DMS114 treated with DMSO at 0.1 percent for 48 hours (cell line): ENCODE data around the gene C20orf96.
"Not testable (repeated sequence)": the region's sequence is repeated elsewhere in the genome, so short reads cannot be mapped to it uniquely, and the experiment has no call there.

Experiments used
- DNase-seq: peaks from one replicate; lab custom pipeline; 2025; ENCODE audit not compliant: unreplicated experiment; lab: John Stamatoyannopoulos, UW

Gene C20orf96, protein sequence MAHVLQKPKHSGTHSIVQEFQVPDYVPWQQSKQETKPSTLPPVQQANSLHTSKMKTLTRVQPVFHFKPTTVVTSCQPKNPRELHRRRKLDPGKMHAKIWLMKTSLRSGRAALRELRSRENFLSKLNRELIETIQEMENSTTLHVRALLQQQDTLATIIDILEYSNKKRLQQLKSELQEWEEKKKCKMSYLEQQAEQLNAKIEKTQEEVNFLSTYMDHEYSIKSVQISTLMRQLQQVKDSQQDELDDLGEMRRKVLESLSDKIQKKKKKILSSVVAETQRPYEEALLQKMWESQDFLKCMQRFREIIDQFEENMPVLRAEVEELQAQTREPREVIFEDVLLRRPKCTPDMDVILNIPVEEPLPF

DNA sequence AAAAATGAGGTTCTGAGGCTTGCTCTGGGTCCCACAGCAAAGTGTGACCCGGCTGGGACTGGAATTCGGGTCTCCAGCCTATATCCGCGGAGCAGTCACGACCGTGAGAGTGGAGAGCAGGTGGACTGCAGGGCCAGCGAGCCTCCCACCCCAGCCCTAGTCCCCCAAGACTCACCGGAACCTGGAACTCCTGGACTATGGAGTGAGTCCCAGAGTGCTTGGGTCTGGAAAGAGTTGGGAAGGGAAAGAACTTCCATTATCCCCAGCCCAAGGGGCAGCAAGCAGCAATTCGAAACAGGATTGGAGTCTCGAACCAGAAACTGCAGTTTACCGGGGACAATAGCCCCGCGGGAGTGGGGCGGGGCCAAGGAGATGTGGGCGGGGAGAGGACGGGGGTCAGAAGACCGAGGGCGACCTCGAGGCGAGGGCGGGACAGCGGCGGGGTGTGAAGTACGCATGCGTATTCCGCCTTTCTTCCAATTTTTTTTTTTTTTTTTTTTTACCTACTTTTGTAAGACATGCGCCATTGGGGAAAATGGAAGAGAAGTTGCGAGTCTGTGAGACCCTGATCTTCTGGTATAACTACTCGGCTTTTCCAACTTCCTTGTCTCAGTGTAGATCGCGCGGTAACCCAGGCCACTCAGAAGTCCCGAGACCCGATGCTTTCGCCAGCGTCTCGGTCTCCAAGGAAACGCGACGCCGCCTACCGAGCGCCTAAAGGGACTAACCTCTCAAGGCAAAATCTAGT, at the start of gene C20orf96:
TSS of gene C20orf96 (minus strand) at position 667 of the 748 bp plus-strand sequence. CDS start at position 527, 140 bp downstream.
- DNase-seq, result peak; percentile 88

DNA sequence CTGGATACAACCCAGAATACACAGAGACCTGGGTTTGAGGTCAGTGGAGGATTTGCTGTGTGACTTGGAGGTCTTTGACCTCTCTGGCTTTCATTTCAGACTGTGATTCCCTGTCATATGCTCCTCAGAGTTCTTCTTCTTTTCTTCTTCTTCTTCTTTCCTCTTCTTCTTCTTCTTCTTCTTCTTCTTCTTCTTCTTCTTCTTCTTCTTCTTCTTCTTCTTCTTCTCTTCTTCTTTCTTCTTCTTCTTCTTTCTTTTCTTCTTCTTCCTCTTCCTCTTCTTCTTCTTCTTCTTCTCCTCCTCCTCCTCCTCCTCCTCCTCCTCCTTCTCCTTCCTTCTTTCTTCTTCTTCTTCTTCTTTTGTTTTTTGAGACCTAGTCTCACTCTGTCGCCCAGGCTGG, 45.5 kb upstream of the C20orf96 start:
- not testable (repeated sequence) for DNase-seq

DNA sequence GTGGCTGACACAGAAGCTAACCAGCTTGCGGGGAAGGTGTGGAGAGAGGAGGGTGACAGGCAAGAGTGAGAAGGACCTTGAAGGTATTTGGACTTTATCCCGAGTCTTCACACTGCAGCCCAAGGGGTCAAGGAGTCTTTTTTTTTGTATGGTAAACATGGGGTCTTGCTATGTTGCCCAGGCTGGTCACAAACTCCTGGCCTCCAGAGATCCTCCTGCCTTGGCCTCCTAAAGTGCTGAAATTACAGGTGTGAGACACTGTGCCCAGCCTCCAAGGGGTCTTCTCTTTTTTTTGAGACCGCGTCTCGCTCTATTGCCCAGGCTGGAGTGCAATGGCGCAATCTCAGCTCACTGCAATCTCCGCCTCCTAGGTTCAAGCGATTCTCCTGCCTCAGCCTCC, 44.0 kb upstream of the C20orf96 start:
- no peak for DNase-seq

DNA sequence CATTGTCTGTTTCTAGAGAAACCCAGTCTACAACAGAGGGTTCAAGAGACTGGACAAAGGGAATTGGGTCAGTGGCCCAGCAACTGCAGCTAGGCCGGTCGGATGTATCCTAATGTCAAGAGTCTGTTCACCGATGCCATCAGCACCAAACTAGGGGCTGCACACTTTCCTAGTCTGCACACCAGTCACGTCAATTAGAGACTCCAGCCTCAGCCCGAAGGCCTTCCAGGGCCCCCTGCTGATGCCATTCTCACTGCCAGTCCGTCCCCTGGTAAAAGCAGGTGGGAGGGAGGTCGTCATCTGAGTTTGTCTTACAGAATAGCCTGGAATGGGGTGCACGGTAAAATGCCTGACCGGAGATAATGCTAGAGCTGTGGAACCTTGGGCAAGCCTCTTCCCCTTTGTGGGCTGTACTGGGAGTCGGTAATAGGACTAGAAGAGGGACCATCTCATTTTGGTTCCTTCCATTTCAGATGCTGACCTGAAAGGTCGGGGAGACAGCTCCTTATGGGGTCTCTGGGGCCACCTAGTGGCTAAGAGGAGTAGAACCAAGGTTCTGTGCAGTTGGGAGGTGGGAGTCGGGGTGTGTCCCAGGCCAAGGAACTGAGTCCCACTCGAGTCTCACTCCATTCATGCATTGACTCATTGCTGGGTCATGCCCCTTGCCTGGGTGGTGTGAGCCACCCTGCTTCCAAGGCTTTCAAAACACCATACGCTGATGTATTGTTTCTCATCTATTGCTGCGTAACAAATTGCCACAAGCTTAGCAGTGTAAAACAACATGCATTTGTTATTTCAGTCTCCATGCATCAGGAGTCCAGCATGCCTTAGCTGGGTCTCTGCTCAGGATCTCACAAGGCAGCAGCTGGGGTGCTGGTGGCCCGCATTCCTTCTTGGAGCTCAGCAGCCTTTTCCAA, 39.9 kb upstream of the C20orf96 start:
- DNase-seq, result peak; percentile 62

DNA sequence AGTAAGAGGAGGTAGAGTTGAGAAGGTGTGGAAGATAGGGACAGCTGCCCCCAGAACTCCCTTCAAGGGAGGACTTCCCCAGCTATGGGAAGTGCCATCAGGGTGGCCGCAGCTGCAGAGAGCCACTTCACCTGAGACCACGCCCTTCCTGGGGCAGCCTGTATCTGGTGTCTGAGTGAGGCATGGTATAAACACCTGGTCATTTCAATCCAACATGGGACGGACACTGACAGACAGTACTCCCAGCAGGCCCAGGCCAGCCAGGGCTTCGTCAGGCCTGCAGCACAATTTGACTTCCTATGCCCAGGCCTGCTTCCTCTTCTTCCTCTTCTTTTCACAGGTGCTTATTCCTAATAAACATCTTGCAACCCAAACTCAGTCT, 39.3 kb upstream of the C20orf96 start:
- DNase-seq, result no peak

DNA sequence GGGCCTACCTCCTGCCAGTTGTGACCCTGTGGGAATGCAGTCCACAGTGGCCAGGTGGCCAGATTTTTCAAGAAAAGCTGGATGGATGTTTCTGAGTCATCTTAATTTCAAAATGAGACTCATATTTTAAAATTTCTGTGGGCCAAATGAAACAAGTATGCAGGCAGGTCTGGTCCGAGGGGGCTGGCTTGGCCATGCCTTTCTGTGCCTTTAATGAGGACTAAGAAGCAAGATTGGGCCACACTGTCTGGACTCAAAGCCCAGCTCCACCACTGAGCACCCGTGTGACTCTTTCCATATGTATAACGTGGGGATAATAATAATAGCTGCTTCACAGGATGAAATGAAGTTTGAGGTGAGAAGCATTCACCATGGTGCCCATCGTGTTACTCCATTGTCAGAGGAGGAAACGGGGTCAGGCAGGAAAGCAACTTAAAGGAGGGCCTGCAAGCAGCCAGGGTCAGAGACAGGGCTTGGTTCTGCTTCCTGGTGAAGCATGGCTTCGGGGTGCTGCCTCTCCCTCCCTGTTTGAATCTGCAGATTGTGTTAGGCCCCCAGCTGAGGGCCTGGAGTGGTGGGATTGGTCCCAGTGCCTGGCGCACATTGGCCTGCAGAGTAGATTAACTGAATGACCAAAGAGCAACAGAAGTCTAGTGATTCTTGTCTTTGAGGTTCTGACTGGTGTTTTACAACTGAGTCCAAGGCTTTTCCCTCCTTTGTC, 38.6 kb upstream of the C20orf96 start:
- no peak for DNase-seq

DNA sequence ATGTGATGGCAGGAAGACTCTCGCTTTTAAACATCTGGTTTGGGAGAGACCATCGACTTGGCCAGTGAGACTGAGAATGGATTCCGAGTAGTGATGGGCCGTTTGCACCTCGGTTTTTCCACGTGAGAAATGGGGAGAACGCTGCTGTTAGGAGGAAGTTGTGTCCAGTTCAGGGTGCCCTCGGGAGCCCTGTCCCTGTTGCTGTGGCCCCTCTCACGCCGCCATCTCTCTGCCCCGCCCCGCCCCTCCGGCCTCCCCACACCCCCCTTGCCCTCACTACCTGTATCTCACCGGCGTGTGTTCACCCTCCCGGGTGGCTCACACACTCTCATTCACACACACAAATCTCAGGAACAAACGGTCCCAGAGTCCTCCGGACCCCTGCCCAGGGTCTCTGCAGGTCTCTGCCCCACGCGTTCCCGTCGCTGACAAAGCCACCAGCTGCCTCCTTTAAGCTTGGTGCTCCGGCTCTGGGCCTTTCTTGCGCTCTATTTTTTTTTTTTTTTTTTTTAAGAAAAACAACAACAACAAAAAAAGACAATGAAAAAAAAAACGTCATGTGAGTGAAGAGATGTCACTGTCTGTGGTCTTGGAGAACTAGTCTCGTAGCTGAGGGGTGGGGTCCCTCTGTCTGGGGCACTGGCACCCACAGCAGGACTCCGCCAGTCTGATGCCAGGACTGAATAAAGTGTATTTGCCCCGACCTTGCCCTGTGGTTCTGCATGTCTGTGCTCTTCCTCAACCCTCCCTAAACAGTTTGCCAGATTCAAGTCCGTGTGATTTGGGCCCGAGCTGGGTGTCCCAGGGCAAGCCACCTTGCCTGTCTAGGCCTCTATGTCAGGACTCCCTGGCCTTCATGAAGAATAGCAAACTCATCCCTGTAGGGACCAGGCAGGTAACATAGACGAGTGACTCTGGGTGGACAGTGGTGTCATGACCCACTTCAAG, 37.8 kb upstream of the C20orf96 start:
- no peak for DNase-seq

DNA sequence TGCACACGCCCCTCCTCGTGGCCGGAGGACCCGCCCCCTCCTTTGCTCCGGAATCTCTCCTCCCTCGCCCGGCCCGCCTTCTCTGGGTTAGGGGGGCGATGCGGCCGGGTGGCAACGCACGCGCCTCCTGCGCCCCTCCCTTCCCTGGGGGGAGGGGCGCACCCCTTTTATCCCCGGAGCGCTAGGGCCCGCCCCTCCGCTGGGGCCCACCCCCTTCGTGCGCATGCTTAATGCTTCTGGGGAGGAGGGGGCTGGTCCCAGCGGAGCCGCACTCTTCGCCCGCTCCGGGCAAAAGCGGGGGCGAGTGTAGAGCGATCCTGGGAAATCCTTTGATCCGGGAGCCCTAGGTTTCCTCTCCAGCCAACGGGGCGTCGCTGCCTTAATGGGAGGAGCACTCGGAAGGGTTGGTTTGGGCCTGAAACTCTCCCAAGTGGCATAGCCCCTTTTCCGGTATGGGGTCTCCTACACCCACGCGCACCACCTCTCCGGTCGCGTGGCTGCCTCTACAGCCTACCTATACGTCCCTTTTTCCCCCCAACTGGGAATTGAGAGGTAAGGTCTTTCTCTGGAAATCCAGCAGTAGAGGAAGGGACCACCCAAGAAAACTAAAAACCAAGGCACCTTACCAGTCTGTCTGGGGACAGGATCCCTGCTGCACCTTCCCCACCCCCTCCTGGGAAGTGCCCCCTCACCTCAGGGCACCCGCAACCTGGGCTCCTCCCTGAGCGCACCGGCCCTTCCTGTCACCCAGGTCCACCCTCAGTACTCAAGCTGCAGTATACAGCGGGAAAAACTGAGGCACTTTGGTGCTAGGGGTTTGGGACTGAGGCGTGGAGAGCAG, 36.9 kb upstream of the C20orf96 start:
- peak; percentile 81 for DNase-seq

DNA sequence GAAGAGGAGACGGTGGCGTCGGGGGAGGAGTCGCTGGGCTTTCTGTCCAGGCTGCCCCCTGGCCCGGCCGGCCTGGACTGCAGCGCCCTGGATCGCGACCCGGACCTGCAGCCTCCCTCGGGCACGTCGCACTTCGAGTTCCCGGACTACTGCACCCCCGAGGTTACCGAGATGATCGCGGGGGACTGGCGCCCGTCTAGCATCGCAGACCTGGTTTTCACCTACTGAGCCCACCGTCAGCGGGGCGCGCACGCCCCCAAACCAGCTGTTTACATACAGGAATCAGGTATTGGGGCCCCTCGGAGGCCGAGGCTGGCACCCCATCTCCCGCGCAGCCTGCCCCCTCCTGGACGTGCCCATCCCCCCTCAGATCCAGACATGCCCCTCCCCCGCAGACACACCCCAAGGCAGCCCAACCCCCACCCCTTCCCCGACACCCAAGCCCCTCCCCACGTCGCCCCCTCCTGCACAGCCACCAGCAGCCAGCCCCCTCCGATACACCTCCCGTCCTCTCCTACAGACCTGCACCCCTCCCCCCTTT, 36.2 kb upstream of the C20orf96 start:
- DNase-seq, result peak; percentile 34

DNA sequence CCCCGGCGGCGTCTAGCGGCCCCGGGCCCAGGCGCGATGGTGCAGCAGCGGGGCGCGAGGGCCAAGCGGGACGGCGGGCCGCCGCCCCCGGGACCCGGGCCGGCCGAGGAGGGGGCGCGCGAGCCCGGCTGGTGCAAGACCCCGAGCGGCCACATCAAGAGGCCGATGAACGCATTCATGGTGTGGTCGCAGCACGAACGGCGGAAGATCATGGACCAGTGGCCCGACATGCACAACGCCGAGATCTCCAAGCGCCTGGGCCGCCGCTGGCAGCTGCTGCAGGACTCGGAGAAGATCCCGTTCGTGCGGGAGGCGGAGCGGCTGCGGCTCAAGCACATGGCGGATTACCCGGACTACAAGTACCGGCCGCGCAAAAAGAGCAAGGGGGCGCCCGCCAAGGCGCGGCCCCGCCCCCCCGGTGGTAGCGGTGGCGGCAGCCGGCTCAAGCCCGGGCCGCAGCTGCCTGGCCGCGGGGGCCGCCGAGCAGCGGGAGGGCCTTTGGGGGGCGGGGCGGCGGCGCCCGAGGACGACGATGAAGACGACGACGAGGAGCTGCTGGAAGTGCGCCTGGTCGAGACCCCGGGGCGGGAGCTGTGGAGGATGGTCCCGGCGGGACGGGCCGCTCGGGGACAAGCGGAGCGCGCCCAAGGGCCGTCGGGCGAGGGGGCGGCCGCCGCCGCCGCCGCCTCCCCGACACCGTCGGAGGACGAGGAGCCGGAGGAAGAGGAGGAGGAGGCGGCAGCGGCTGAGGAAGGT, 35.5 kb upstream of the C20orf96 start:
- peak; percentile 21 for DNase-seq

DNA sequence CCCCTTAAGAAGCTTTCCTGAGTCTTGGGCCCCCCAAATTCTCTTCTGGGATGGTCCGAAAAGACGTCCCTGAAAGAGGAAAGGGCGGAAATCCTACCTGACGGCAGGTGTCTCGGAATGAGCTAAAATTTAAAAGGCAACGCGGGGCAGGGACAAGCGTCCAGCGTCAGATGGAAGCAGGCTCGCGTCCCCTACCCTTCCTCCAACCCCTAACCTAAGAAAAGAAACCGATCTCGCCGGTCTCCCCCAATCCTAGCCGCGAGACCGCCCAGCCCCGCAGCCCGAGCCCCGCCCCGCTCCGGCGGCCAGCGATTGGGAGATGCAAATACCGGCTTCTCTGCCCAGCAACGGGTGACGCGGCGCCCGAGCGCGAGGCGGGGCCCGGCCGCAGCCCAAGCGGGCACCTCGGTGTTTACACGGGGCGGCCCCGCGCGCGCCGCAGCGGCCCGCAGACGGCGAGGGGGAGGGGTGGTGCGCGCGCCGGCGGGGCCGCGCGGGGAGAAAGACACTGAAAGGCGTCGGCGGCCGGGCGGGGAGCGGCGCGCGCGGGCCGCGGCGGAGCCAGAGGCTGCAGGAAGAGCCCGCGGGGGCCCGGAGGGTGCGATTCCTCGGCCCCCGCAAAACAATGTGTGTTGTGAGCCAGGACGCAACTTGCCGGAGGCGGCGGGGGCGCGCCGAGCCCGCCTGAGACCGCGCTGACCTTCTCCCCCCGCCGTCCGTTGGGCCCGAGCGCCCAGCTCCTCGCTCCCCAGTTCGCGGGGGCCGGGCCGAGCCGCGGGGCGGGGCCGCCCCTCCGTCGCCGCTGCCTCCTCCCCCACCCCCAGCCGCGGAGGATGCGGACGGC, 34.7 kb upstream of the C20orf96 start, which contains the start of gene SOX12:
TSS of gene SOX12 (plus strand) at position 508 of the 844 bp plus-strand sequence. CDS start 373 bp downstream, outside the sequence.
- DNase-seq, result peak; percentile 90

DNA sequence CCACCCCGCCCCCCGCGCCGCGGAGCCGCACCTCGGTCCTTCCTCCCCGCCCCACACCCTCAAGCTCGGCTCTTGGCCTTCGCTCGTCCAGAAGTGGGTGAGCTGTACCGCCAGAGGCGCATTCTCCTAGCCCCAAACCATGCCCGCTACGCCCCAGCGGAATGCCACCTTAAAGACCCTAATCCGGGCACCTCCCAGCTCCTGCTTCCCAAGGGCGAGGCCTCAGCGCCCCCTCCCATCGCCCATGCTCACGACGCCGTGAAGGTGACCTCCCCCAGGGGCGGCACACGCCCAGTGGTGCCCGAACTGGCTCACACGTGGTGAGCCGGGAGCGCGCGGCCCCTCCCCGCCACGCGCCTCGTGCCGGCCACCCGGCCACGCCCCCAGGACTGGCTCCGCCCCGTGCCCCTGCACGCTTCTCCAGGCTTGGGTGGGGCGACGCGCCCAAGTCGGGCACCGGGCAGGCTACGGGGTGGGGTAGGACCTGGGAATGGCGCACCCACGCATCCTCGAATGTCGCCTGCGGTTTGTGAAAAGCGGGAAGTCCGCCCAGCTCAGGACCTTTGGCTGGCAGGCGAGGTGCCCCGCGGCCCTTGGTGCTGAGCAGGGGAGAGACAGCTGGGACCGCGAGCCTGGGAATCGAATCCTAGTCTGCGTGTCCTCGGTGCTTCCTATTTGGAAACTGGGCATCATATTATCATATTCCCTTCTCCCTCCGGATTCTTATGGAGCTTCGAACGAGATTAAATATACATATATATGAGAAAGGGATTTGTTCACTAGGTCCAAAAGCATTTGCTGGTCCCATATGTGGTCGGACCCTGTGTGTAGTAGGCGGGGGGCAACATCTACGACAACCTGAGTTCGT, 33.9 kb upstream of the C20orf96 start:
- DNase-seq, result peak; percentile 80

DNA sequence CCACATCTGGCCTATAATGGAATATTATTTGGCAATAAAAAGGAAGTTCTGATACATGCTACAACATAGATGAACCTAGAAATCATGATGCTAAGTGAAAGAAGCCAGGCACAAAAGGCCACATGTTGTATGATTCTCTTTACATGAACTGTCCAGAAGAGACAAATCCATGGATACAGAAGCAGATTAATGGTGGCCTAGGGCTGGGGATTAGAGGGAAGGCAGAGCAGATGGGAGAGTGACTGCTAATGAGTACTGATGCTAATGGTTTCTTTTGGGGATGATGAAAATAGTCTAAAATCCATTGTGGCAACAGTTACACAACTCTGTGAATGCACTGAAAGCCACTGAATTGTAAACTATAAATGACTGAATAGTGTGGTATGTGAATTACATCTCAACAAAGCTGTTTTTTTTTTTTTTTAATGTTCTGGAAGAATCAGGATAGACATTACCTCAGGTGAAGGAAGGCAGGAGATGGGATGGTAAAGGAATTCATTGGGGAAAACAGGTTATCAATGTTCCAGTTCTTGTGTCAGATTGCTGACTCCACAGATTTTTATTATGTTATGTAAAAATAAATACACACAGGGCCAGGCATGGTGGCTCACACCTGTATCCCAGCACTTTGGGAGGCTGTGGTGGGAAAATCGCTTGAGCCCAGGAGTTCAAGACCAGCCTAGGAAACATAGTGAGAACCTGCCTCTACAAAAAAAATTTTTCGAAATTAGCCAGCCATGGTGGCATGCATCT, 25.9 kb upstream of the C20orf96 start:
- DNase-seq, result no peak

DNA sequence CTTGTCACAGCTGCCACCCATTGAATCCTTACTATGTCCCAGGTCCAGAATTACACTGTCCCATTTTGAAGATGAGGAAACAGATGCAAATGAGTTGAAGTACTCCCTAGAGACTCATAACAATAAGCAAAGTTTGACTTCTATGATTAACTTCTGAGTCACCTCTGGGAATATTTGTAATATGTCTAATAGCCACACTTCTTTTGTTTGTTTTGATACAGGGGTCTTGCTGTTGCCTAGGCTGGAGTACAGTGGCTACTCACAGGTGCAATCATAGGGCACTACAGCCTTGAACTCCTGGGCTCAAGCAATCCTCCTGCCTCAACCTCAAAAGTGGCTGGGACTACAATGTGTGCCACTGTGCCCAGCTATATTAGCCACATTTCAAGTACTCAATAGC, 23.4 kb upstream of the C20orf96 start:
- DNase-seq, result no peak

DNA sequence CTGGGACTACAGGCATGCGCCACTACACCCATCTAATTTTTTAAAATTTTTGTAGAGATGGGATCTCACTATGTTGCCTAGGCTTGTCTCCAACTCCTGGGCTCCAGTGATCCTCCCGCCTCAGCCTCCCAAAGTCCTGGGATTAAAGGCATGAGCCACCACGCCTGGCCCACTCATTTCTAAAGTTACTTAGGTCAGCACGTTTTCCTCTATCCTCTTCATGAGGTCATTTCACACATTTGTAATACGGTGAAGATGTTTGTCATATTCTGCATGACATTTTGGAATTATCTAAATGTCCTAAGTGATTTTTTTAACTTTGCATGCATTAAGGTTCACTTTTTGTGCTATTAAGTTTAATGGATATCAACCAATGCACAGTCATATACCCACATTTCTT, 22.9 kb upstream of the C20orf96 start:
- DNase-seq, result no peak
